Lower lobe of right lung (tissue), 2 donors: Measurements from ENCODE around the gene ELL. TPM values are rescaled to one million over a fixed set of nuclear protein-coding genes. Genes with fewer than 3 reads are reported as not detected.
A peak's percentile ranks its signal among the peaks of the same experiment; 100 is the strongest.

Experiments
- ATAC-seq, 2 donors: fragments of 200-7000 bp; cut with Tn5 transposase; one replicate each; pipeline ENCODE4 v1.9.1; 2020 to 2022; ENCODE audit warnings: mild to moderate bottlenecking in 2 of 2, moderate library complexity in 2 of 2
- DNase-seq: peaks from one replicate; pipeline ENCODE4 v3.0.0-alpha.2; 2020
- H3K27ac ChIP-seq: fragments of 200-600 bp; one replicate; pipeline ENCODE4 v1.8.0; 2022
- H3K27me3 ChIP-seq: fragments of 200-600 bp; one replicate; pipeline ENCODE4 v1.8.0; 2022; ENCODE audit warnings: low read depth
- H3K36me3 ChIP-seq: fragments of 200-600 bp; one replicate; pipeline ENCODE4 v1.8.0; 2022; ENCODE audit warnings: mild to moderate bottlenecking
- H3K4me1 ChIP-seq: fragments of 200-600 bp; one replicate; pipeline ENCODE4 v1.8.0; 2022
- H3K4me3 ChIP-seq: fragments of 200-600 bp; one replicate; pipeline ENCODE4 v1.8.0; 2022; ENCODE audit warnings: mild to moderate bottlenecking
- H3K9me3 ChIP-seq: fragments of 200-600 bp; one replicate; pipeline ENCODE4 v1.8.0; 2022
- intact Hi-C: fragments of 100-400 bp; cut with DNase I; formaldehyde crosslinking; loops from one replicate; pipeline ENCODE4 v1.11.0; 2022
- total RNA-seq: library from RNA; stranded (reverse); fragmentation: NEBNext Ultra II Directional; extraction: Animal tissue kit (Norgen Biotek cat#: 25700); gene quantifications from one replicate; pipeline ENCODE4 v1.2.1, GENCODE V29; 2021
- TF ChIP-seq, protein P1 (sequence below): fragments of 200-600 bp; IDR thresholded peaks from one replicate; pipeline ENCODE4 v1.8.0; 2022; ENCODE audit warnings: antibody characterized with exemption, mild to moderate bottlenecking
- donor health status: DM: no; HTN: yes; CAD: no; lungs with severe emphysema.

ELL gene
- total RNA-seq, 1 donor from 2014 or later: 19.7 TPM

DNA sequence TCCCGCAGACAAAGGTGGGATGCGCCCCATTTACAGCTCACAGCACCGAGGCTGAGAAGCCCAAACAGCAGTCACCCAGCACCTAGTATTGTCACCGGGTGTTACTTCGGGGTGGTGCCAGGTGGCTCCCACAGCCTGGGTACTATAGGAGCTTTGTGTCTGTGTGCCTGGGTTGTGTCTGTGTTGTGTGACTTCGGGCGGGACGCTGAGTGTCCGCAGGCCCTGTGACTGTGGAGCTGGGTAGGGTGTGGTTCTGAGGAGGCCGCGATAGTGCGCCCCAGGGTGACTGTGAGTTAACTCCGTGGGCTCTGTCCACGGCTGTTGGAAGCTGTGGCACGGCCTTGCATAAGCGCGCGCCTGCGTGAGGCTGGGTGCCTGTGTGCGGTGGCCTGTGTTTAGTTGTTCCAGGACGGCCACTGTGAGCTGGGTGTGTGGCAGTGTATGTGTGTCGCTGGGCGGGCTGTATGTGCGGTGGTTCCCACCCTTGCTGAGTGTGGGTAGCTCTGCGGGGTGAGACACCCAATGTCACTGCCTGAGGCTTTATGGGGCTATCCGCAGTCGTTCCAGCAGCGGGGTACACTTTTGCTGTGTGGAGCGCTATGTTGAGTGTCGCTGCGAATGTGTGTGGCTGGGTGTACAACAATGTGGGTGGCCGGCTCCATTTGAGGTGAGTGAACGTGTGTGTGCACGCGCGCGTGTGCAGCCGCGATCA is 103.2 kb downstream of the ELL start:
- Histone ChIP-seq H3K27ac (peak overlapping the region; percentile 97), H3K4me1 (peaks cover 82% of the 10 kb centered on the region), H3K9me3 (no peaks in the 10 kb centered on the region), H3K4me3 (peak overlapping the region; percentile 80), H3K27me3 (no peaks in the 10 kb centered on the region), H3K36me3 (no peaks in the 10 kb centered on the region)
- DNase-seq (peak; percentile 77), ATAC-seq (peak; percentile 3 to 6)
- intact Hi-C loops: no loop called here
- TF ChIP-seq, protein P1, sequence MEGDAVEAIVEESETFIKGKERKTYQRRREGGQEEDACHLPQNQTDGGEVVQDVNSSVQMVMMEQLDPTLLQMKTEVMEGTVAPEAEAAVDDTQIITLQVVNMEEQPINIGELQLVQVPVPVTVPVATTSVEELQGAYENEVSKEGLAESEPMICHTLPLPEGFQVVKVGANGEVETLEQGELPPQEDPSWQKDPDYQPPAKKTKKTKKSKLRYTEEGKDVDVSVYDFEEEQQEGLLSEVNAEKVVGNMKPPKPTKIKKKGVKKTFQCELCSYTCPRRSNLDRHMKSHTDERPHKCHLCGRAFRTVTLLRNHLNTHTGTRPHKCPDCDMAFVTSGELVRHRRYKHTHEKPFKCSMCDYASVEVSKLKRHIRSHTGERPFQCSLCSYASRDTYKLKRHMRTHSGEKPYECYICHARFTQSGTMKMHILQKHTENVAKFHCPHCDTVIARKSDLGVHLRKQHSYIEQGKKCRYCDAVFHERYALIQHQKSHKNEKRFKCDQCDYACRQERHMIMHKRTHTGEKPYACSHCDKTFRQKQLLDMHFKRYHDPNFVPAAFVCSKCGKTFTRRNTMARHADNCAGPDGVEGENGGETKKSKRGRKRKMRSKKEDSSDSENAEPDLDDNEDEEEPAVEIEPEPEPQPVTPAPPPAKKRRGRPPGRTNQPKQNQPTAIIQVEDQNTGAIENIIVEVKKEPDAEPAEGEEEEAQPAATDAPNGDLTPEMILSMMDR: no peak

DNA sequence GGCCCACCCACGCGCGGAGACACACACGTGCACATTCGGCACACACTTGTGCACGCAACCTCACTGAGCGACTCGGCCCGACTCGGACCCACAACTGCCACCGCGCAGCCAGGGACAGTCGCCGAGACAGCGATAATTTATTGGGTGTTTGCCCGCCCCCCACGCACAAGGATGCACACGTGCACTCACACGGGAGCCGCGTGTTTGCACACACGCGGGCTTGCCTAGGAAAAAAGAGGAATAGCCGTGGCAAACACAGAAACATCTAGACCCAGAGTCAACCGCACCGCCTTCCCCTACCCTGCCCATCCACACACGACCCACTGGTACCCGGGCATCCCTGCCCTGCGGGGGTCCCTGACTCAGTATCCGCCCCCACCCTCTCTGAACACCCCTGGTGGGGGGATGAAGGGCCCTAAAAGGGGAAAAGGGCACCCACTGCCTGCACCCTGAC is 103.8 kb downstream of the ELL start:
- ATAC-seq (peak in 1 of 2 donors; percentile 1), DNase-seq (peak; percentile 81)
- TF ChIP-seq, protein P1: no peak
- Histone ChIP-seq H3K27me3 (no peaks in the 10 kb centered on the region), H3K9me3 (no peaks in the 10 kb centered on the region), H3K27ac (peak overlapping the region; percentile 97), H3K4me1 (peaks cover 76% of the 10 kb centered on the region), H3K4me3 (peak overlapping the region; percentile 80), H3K36me3 (no peaks in the 10 kb centered on the region)
- intact Hi-C loops: no loop called here

DNA sequence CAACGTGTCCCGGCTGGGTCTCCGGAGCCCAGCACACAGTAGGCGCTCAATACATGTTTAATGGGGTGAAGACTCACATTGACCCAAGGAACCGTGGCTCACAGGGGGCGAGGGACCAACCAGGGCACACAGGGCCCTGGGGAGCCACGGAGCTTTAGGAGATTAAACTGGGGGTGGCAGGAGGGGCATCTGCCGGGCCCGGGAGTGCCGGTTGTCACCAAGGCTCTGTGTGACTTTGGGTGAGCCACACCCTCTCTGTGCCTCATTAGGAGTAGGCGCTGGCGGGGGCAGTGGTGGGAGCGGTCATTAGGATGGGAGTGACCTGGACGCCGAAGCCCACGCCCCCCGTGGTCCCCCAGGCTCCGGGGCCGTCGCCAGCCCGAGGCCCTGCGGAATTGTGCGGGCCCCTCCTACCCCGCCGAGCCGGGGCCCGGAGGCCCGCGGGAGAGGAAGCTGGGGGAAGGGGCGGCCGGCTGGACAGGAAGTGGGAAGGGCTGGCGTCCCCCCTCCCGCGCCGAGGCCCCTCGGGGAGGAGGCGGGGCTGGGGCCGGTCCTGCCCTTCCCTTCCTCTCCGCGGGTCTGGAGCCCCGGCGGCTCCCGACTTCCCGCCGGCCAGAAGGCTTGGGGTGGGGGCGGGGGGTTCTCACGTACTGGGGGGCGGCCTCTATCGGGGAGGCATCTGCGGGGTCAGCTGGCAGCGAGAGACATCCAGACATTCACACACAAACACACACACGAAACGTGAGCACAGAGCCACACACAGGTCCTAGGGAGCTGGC is 104.4 kb downstream of the ELL start:
- Histone ChIP-seq H3K27me3 (no peaks in the 10 kb centered on the region), H3K36me3 (no peaks in the 10 kb centered on the region), H3K9me3 (no peaks in the 10 kb centered on the region), H3K4me1 (peaks cover 70% of the 10 kb centered on the region), H3K4me3 (peak overlapping the region; percentile 80), H3K27ac (peak overlapping the region; percentile 97)
- intact Hi-C loops: no loop called here
- peak; percentile 87 for DNase-seq
- TF ChIP-seq, protein P1: no peak
- ATAC-seq: peak; percentile 49 to 65

DNA sequence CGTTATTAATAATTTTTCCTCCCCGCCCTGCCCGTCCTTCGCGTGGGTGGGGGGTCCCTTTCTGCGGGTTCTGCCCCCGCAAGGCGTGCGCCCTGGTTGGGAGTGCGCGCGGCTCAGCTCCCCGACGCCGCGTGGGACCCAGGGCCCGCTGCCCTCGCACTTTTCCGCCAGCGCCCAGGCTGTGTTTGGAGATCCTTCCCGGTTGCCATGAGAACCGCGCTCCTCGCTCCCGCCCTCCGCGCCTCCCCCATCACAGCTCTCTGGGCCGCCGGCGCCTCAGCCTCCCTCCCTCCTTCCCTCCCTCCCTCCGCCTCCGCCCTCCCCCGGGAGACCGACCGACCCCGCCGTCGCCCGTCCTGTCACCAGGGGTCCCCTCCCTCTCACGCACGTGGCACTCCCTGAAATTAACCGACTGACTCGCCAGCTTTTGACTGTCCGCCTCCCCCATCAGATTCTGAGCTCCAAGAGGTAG is 105.1 kb downstream of the ELL start:
- Histone ChIP-seq H3K4me1 (peaks cover 70% of the 10 kb centered on the region), H3K27ac (peak overlapping the region; percentile 97), H3K4me3 (peak overlapping the region; percentile 80), H3K9me3 (no peaks in the 10 kb centered on the region), H3K27me3 (no peaks in the 10 kb centered on the region), H3K36me3 (no peaks in the 10 kb centered on the region)
- ATAC-seq (peak; percentile 76), DNase-seq (peak; percentile 92)
- TF ChIP-seq, protein P1: no peak
- intact Hi-C loops: no loop called here

DNA sequence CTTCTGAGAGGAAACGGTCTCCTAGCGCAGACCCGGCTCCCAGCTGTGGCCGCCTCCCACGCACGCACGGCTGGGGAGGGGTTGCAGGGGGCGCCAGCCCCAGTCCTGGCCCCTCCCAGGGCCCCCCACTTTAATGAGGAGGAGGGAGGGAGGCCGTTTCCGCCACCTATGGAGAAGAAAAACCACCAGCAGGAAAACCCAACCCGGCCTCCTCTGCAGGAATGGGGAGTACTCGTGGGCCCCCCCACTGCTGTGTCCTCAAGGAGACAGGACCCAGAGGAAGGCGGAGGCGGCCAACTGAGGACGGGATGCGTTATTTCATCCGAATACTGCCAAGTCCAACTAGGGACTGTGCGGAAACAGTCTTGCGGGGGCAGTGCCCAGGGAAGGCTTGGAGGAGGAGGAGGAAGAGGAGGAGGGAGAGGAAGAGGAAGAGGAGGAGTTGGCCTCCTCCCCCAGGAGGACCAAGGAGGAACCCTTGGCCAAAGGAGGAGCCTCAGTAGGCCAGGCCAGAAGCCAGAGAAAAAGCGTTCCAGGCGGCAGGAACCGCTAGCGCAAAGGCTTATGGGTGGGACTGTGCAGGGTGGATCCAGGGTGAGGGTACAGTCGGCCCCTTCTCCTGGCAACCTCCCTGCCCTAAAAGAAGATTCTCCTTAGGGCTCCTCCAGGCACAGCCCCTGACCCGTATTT is 106.5 kb downstream of the ELL start:
- ATAC-seq (peak; percentile 1 to 6), DNase-seq (peak; percentile 79)
- TF ChIP-seq, protein P1: no peak
- peak overlapping the region; percentile 97 for H3K27ac ChIP-seq
- peaks cover 55% of the 10 kb centered on the region for H3K4me1 ChIP-seq
- H3K9me3 ChIP-seq: no peaks in the 10 kb centered on the region
- intact Hi-C loops: no loop called here
- H3K36me3 ChIP-seq: no peaks in the 10 kb centered on the region
- peak overlapping the region; percentile 80 for H3K4me3 ChIP-seq
- no peaks in the 10 kb centered on the region for H3K27me3 ChIP-seq
